Right cardiac atrium (tissue), 5 donors: ENCODE data around the gene FBLN5. TPM values are rescaled to one million over a fixed set of nuclear protein-coding genes. Genes with fewer than 3 reads are reported as not detected.
"Not testable (repeated sequence)": the region's sequence is repeated elsewhere in the genome, so short reads cannot be mapped to it uniquely, and the experiment has no call there.

ENCODE experiments used
- ATAC-seq, 2 donors: fragments of 200-7000 bp; cut with Tn5 transposase; one replicate each; pipeline versions ENCODE4 v1.8.0 to v1.9.1; 2020; ENCODE audit warnings: moderate library complexity in 2 of 2, mild to moderate bottlenecking in 1 of 2
- DNase-seq, 3 donors: peaks; one replicate each; pipeline ENCODE4 v3.0.0-alpha.2; 2020
- H3K27ac ChIP-seq: one replicate; pipeline ENCODE4 v1.5.1; 2013; ENCODE audit warnings: mild to moderate bottlenecking, low read length, control low read depth, moderate library complexity
- H3K27me3 ChIP-seq: one replicate; pipeline ENCODE4 v1.6.1; 2013; ENCODE audit not compliant: control insufficient read depth, insufficient read depth
- H3K4me1 ChIP-seq: one replicate; pipeline ENCODE4 v1.6.1; 2013; ENCODE audit warnings: low read length; ENCODE audit not compliant: control insufficient read depth, insufficient read depth
- H3K4me3 ChIP-seq: one replicate; pipeline ENCODE4 v1.5.1; 2013; ENCODE audit warnings: low read length, control low read depth
- H3K9me3 ChIP-seq: one replicate; pipeline ENCODE4 v1.6.1; 2013; ENCODE audit warnings: low read length; ENCODE audit not compliant: control insufficient read depth
- WGBS: extraction: QIAGEN DNeasy Blood & Tissue Kit; methylation state at CpG from one replicate; pipeline ENCODE4 v1.1.7; 2013; 5-methylcytosine and 5-hydroxymethylcytosine counted together
- intact Hi-C, 4 donors: fragments of 100-400 bp; cut with DNase I; formaldehyde crosslinking; loops; one replicate each; pipeline versions ENCODE4 v1.11.0 to v1.14.0; 2022 to 2023
- polyA plus RNA-seq: library from polyadenylated mRNA; stranded (reverse); fragments of 200-250 nt; gene quantifications from one replicate; pipeline ENCODE4 v1.2.3, GENCODE V29; 2013
- total RNA-seq, 4 donors: library from RNA; stranded (reverse); fragmentation: NEBNext Ultra II Directional; extraction: Animal tissue kit (Norgen Biotek cat#: 25700); gene quantifications; one replicate each; pipeline ENCODE4 v1.2.1, GENCODE V29; 2021
- donor health status: healthy with polysubstance abuse.
- donor health status: DM: no; HTN: yes; CAD: no.
- donor health status: DM: no; HTN: no; CAD: no.
- donor health status: DM: no; HTN: yes; CAD: no; lungs with severe emphysema.
- donor health status: DM: yes; HTN: yes; CAD: no.

FBLN5 gene
- total and polyA plus RNA-seq, 5 donors = 99.7 to 173 (median 141) TPM

DNA sequence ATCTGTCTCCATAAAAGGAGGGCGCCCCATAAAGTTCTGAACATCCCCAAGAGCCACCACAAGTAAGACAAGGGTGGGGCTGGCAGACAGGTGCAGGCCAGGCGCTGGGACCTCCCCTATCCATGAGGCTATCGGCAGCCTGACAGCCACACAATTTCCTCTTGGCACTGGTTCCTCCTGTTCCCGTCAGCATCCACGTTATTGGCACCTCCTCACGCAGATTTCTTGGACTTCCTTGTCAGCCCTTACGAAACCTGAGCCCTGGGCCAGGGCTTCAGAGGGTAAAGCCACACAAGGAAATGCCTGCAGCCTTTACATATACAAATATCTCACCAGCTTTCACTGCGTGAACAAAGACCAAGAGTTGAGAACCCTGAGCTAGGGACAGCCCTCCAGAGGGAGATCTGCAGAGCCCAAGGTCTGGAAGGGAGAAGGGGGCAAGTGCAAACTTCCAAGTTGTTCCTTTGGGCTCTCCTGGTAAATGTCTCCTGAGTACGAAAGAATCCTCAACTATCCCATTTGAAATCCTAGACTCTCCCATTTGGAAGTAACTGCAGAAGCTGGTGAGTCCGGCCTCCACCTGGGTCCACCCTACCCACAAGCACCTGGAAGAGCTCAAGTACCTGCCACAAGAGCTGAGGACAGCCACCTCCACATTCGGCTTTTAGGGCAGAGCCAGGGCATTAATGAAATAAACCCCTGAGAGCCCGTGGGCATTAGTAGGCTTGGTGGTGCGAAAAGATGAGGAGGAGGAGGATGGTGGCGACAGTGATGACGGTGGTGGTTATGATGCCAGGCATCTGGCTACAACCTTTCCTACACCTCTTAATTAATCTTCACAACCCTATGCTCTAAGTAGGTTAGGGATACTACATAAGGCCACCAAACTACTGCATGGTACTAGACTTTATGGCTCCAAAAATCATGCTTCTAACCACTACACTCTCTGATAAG, 74.7 kb downstream of the FBLN5 start:
- H3K4me1 ChIP-seq = peaks cover 7% of the 10 kb centered on the region
- H3K27ac ChIP-seq = peak overlapping the region; percentile 50
- ATAC-seq (peak; percentile 89 to 91), DNase-seq (peak; percentile 85 to 93 (median 86))
- no peaks in the 10 kb centered on the region for H3K9me3 ChIP-seq
- intact Hi-C loops = no loop called here
- 55% methylated on average over 15 of the region's 15 CpGs for WGBS
- H3K4me3 ChIP-seq = no peak overlapping the region
- H3K27me3 ChIP-seq = no peaks in the 10 kb centered on the region

DNA sequence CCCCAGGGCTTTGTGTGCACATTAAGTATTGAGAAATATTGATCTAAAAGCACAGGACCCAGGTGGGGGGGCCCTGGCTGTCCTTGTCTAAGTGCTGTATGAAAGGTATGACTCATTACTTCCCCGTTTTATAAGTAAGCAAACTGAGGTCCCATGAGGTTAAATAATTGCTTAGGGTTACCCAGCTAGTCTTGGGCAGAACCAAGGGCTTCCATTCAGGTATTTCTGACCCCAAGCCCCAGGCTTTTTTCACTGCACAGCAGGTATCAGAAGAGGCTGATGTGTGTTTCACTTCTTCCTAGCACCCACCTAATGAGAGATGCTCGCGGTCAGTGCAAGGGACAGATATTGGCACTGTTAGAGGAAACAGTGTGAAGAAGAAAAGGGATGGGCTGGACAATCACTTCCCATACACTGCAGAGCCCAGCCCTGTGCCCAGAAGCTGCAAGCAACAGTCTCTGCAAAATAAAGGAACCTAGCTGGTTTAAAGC, 75.4 kb downstream of the FBLN5 start:
- Histone ChIP-seq H3K4me1 (peaks cover 7% of the 10 kb centered on the region), H3K27ac (no peak overlapping the region), H3K4me3 (no peak overlapping the region), H3K27me3 (no peaks in the 10 kb centered on the region), H3K9me3 (no peaks in the 10 kb centered on the region)
- intact Hi-C loops = no loop called here
- ATAC-seq (peak; percentile 47 to 61), DNase-seq (peak in 1 of 3 donors; percentile 43)
- WGBS = 39% methylated on average over 3 of the region's 3 CpGs

DNA sequence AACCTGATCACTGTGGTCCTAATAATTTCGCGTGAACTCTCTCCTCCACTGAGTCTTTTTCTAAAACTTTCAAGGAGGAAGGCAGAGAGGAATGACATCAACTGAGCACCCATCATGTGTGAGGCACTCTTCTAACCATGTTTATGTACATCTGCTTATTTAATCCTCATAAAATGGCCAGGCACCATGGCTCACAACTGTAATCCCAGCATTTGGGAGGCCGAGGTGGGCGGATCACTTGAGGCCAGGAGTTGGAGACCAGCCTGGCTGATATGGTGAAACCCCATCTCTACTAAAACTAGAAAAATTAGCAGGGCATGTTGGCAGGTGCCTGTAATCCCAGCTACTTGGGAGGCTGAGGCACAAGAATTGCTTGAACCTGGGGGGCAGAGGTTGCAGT, 76.1 kb downstream of the FBLN5 start:
- H3K27me3 ChIP-seq, H3K27ac ChIP-seq, H3K9me3 ChIP-seq, ATAC-seq, intact Hi-C loops, H3K4me3 ChIP-seq, H3K4me1 ChIP-seq, DNase-seq: not testable (repeated sequence)
- WGBS = 89% methylated on average over 4 of the region's 4 CpGs

DNA sequence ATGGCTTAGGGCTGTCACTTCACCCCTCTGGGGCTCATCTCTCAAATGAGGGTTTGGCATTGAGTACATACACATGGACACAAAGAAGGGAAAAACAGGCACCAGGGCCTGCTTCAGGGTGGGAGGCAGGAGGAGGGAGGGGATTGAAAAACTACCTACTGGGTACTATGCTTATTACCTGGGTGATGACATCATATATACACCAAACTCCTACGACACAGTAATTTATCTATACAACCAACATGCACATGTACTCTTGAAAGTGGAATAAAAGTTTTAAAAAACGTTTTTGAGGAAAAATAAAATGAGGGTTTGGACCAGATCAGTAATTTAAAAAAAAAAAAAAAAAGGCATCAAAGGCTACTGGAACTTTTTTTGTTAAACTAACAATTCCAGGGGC, 76.6 kb downstream of the FBLN5 start:
- 50% methylated on average over 2 of the region's 2 CpGs for WGBS
- Histone ChIP-seq H3K4me1 (peaks cover 7% of the 10 kb centered on the region), H3K9me3 (no peaks in the 10 kb centered on the region), H3K27me3 (no peaks in the 10 kb centered on the region), H3K27ac (no peak overlapping the region), H3K4me3 (no peak overlapping the region)
- intact Hi-C loops = no loop called here
- DNase-seq (no peak), ATAC-seq (no peak)

DNA sequence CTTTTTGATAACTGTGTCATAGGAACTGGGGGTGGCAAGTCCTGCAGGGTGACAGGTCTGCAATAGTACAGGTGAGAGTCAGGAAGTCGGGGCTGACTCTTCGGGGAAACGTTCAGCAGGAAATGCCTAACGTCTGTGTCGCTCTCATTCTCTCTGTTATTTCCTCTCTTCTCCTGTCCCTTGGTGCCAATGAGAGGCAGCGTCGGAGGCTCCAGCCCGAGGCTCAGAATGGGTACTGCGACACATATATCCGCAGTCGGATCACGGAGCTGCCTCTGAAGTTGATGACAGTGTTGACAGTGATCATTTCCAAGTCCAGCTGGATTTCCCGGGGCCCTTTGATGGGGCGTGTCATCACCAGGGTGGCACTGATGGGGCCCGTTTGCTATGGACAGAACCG, 77.5 kb downstream of the FBLN5 start:
- no peak for ATAC-seq
- no peaks in the 10 kb centered on the region for H3K27me3 ChIP-seq
- 52% methylated on average over 16 of the region's 16 CpGs for WGBS
- H3K4me3 ChIP-seq = no peak overlapping the region
- no peaks in the 10 kb centered on the region for H3K9me3 ChIP-seq
- intact Hi-C loops = no loop called here
- DNase-seq = no peak
- H3K4me1 ChIP-seq = peaks cover 7% of the 10 kb centered on the region
- no peak overlapping the region for H3K27ac ChIP-seq

DNA sequence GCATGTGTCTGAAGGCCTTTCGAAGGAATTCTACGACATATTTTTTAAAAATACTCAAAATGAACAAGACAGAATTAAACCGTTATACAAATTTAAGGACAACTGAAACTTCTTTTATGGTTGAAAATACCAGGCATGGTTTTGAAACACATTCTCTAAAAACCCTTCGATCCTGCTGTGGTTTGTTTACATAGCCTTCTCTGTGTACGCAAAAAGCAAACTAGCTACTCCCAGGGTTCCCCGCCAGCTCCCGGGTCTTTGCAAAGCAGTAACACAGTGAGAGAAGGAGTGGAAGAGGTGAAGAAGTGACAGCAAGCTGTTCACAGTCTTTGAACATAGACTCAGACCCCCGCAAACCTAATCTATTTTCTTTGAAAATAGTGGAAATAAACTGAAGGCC, 77.9 kb downstream of the FBLN5 start:
- H3K27ac ChIP-seq = no peak overlapping the region
- peaks cover 7% of the 10 kb centered on the region for H3K4me1 ChIP-seq
- intact Hi-C loops = no loop called here
- DNase-seq (no peak), ATAC-seq (no peak)
- no peak overlapping the region for H3K4me3 ChIP-seq
- WGBS = 78% methylated on average over 8 of the region's 8 CpGs
- no peaks in the 10 kb centered on the region for H3K9me3 ChIP-seq
- H3K27me3 ChIP-seq = no peaks in the 10 kb centered on the region

DNA sequence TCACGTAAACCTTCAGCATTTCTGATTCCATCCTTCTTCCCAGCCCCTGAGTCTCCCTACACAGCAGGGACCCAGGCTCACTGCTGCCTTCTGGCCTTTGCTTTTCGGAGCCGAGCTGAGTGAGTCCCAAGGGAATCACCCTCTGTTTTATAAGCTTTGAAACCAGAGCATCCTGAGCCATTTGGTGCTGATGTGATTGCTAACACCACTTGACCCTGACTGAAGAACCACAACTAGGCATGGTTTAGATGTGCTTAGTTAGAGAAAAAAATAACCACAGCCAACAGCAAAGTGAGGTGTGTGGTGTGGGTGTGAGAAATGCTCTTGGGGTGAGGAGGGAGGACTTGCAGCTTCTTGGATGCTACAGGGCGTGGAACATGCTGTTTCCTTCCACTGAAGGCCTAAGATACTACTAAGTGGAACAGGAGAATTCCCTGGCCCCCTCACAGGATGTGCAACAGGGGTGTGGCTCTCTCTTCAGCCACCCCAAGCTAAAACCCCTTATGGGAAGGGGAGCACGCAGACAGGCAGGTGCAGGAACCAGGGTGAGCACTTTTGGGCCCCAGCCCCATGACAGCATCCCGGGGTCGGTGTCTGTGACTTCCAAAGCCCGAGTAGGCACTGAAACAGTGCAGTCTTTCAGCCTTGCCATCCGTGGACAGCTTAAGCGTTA, 80.0 kb downstream of the FBLN5 start, which contains the start of gene TC2N:
Gene TC2N (minus strand): TSS at position 221 of the 673 bp plus-strand sequence. CDS start 53,767 bp downstream, outside the sequence.
- Histone ChIP-seq H3K4me3 (no peak within 1 kb of the TSS), H3K27ac (peak within 1 kb of the TSS; percentile 20), H3K27me3 (no peaks in the 10 kb centered on the region), H3K4me1 (peaks cover 4% of the 10 kb centered on the region), H3K9me3 (no peaks in the 10 kb centered on the region)
- intact Hi-C loops = no loop called here
- no peak for ATAC-seq
- 83% methylated on average over 10 of the region's 10 CpGs for WGBS
- DNase-seq = no peak

DNA sequence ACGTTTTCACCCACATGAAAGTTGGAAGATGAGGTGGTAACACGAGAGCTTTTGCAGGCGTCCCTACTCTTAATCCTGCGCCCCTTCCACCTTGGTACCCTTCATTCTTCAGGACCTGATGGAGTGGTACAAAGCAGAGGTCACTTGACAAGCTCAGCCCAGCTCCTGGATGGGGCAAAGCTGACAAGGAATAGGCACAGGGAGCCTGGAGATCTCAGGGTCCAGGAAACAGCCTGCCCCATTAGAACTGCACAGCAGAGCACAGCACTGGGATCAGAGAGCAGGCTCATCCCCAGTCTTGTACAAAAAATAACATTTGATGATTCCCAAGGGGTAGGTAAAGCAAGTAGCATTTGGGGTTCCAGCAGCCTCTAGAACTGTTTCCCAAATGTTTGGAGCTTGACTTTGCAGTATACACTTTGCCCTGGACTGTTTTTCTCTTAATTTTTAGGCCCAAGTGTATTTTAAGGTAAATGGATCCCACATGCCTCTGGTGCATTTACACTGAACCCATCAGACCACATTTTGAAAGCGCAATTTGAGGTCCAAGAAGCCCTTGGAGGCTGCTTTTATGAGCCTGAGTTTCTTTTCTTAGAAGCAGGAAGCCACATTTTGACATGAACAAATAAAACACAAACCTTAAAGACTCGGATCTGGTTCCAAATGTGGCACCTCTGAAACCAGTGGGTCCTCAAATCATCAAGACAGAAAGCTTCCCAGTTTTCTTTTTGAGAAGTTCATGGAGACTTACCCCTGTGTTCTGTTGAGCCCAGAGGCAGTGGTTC, 80.8 kb downstream of the FBLN5 start:
- intact Hi-C loops = no loop called here
- Histone ChIP-seq H3K4me3 (no peak overlapping the region), H3K27me3 (no peaks in the 10 kb centered on the region), H3K27ac (peak overlapping the region; percentile 20), H3K9me3 (no peaks in the 10 kb centered on the region), H3K4me1 (no peaks in the 10 kb centered on the region)
- 71% methylated on average over 6 of the region's 6 CpGs for WGBS
- ATAC-seq (no peak), DNase-seq (no peak)

DNA sequence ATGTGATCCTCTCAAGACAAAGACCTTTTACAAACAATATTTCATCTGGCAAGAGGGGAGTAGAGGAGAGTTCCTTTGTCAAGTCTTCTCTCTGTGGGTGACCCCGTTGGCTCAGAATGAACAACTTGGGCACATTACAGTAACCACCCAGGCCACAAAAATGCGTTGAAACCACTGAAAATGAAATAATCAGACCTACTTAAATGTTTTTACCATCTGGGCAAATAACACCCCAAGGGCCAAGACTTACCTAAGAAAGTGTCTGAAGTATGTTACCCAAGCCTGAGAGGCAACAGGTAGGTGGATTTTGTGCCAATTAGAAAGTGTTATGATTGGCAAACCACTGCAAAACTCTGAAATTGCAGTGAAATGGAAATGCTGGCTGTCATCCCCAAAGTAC, 81.4 kb downstream of the FBLN5 start:
- H3K4me3 ChIP-seq = no peak overlapping the region
- ATAC-seq (no peak), DNase-seq (no peak)
- 59% methylated on average over 2 of the region's 2 CpGs for WGBS
- H3K4me1 ChIP-seq = no peaks in the 10 kb centered on the region
- intact Hi-C loops = no loop called here
- H3K27ac ChIP-seq = no peak overlapping the region
- H3K27me3 ChIP-seq = no peaks in the 10 kb centered on the region
- H3K9me3 ChIP-seq = no peaks in the 10 kb centered on the region

DNA sequence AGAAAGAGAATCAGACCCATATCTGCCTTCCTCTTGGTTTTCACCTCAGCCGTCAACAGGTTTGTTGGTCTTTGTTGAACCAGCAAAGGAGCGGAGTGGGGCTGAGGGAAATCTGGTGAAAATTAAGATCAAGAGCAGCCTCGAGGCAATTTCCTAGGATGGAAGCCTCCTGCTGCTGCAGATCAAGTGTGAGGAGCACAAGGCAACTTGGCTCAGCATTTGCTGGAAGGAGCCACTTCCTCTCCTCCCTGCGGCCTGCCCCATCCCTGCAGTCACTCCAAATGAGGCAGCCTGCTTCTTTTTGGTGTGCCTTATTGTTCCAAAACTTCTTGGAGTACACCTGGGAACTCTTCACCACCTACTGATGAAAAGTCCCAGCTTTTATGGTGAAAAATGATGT, 85.1 kb downstream of the FBLN5 start:
- Histone ChIP-seq H3K27ac (no peak overlapping the region), H3K4me3 (no peak overlapping the region), H3K27me3 (no peaks in the 10 kb centered on the region), H3K9me3 (no peaks in the 10 kb centered on the region), H3K4me1 (peaks cover 2% of the 10 kb centered on the region)
- DNase-seq = no peak
- ATAC-seq = no peak
- intact Hi-C loops = no loop called here
- WGBS = 55% methylated on average over 4 of the region's 4 CpGs
